GM18502 (cell line): ENCODE data around the gene CSK.
"Not testable (repeated sequence)": the region's sequence is repeated elsewhere in the genome, so short reads cannot be mapped to it uniquely, and the experiment has no call there.

Experiments
- ATAC-seq: cut with Tn5 transposase; IDR thresholded peaks from one replicate; pipeline ENCODE4 v1.9.1; 2021; ENCODE audit warnings: mild to moderate bottlenecking; ENCODE audit not compliant: unreplicated experiment, poor library complexity

The CSK gene

GRCh38 chr15:74786081-74786480 is 4.2 kb downstream of the CSK start:
- not testable (repeated sequence) for ATAC-seq

- no peak for ATAC-seq
These were observed 4.8 kb downstream of the CSK start for GRCh38 chr15:74786551-74787165.

GRCh38 chr15:74787251-74788041 is 5.6 kb downstream of the CSK start:
- peak; percentile 48 for ATAC-seq

- no peak for ATAC-seq
These were observed 6.3 kb downstream of the CSK start for GRCh38 chr15:74788042-74788682.

- ATAC-seq: peak; percentile 29
These were observed 6.8 kb downstream of the CSK start for GRCh38 chr15:74788683-74789151.

- ATAC-seq: no peak
These were observed 7.3 kb downstream of the CSK start for GRCh38 chr15:74789171-74789631.

- ATAC-seq: no peak
These were observed 7.8 kb downstream of the CSK start for GRCh38 chr15:74789741-74790079.

- no peak for ATAC-seq
These were observed 8.4 kb downstream of the CSK start for GRCh38 chr15:74790080-74790916.

GRCh38 chr15:74791007-74791406 is 9.1 kb downstream of the CSK start:
- ATAC-seq: no peak

GRCh38 chr15:74791667-74792066 is 9.8 kb downstream of the CSK start:
- ATAC-seq: no peak

- ATAC-seq: no peak
These were observed 10.5 kb downstream of the CSK start for GRCh38 chr15:74792227-74793016.

GRCh38 chr15:74793135-74794028 is 11.5 kb downstream of the CSK start:
- ATAC-seq: no peak

GRCh38 chr15:74794248-74794969 is 12.5 kb downstream of the CSK start:
- ATAC-seq: no peak

GRCh38 chr15:74794970-74795349 is 13.1 kb downstream of the CSK start:
- ATAC-seq: no peak

GRCh38 chr15:74795966-74796625 is 14.2 kb downstream of the CSK start:
- no peak for ATAC-seq

- no peak for ATAC-seq
These were observed 16.7 kb downstream of the CSK start for GRCh38 chr15:74798388-74799254.
